ENCODE measurements around the gene JMJD8.

JMJD8 gene

GRCh38 chr16:641326-642188, 42.6 kb downstream of the JMJD8 start, which contains the start of gene MCRIP2 (continued):
- TF ChIP-seq BCL11A (tag by site-specific recombination; IDR thresholded peaks at IDR 0.05; ENCODE audit: low read depth) (no peak), ZNF660 (tag by site-specific recombination; IDR thresholded peaks at IDR 0.05) (peak; percentile 54; the same call in 1 of the 2 replicates), CTCF (tag by site-specific recombination; IDR thresholded peaks at IDR 0.05) (no peak), ZNF423 (tag by site-specific recombination; IDR thresholded peaks at IDR 0.05) (0 out of 2 replicates have a peak, but pooled peaks have one; percentile 26), ZNF23 (tag by site-specific recombination; IDR thresholded peaks at IDR 0.05; ENCODE audit: borderline replicate concordance) (no peak), ZSCAN4 (tag by site-specific recombination; IDR thresholded peaks at IDR 0.05) (no peak), GLI2 (tag by site-specific recombination; IDR thresholded peaks at IDR 0.05; ENCODE audit: borderline replicate concordance, low read depth) (no peak), ZBTB10 (tag by site-specific recombination; IDR thresholded peaks at IDR 0.05) (no peak), ZNF677 (tag by site-specific recombination; IDR thresholded peaks at IDR 0.05) (no peak), ZNF26 (tag by site-specific recombination; IDR thresholded peaks at IDR 0.05) (no peak), ZNF37A (tag by site-specific recombination; IDR thresholded peaks at IDR 0.05) (no peak), ZNF560 (tag by site-specific recombination; IDR thresholded peaks at IDR 0.05; ENCODE audit: borderline replicate concordance) (no peak), MZF1 (tag by site-specific recombination; IDR thresholded peaks at IDR 0.05; ENCODE audit: borderline replicate concordance) (no peak), REST (tag by site-specific recombination; IDR thresholded peaks at IDR 0.05) (no peak), TRIM28 (IDR thresholded peaks at IDR 0.05; ENCODE audit: borderline replicate concordance, low read length) (no peak), ZBTB8A (tag by site-specific recombination; IDR thresholded peaks at IDR 0.05) (peak; percentile 92), OVOL3 (tag by site-specific recombination; IDR thresholded peaks at IDR 0.05) (no peak), ZNF174 (tag by site-specific recombination; IDR thresholded peaks at IDR 0.05) (no peak), KLF10 (tag by site-specific recombination; IDR thresholded peaks at IDR 0.05) (peak; percentile 97), GLIS2 (tag by site-specific recombination; IDR thresholded peaks at IDR 0.05) (peak; percentile 69; the same call in 1 of the 2 replicates), ZNF221 (tag by site-specific recombination; IDR thresholded peaks at IDR 0.05; ENCODE audit: borderline replicate concordance) (no peak), ZXDB (tag by site-specific recombination; IDR thresholded peaks at IDR 0.05) (peak; percentile 74), SALL2 (tag by site-specific recombination; IDR thresholded peaks at IDR 0.05; ENCODE audit: borderline replicate concordance) (no peak), ZNF777 (tag by site-specific recombination; IDR thresholded peaks at IDR 0.05; ENCODE audit: borderline replicate concordance) (no peak), ZNF658 (tag by site-specific recombination; IDR thresholded peaks at IDR 0.05) (no peak), ZNF248 (tag by site-specific recombination; IDR thresholded peaks at IDR 0.05) (no peak), ZNF18 (tag by site-specific recombination; IDR thresholded peaks at IDR 0.05) (no peak)

Measured in HEK293 (cell line).